Right kidney (tissue), 1 donor: ENCODE results near the gene CD79B.
"Not testable (repeated sequence)": the region's sequence is repeated elsewhere in the genome, so short reads cannot be mapped to it uniquely, and the experiment has no call there.

Experiments
- DNase-seq: peaks from one replicate; pipeline ENCODE4 v3.0.0-alpha.2; 2016

Gene CD79B

DNA sequence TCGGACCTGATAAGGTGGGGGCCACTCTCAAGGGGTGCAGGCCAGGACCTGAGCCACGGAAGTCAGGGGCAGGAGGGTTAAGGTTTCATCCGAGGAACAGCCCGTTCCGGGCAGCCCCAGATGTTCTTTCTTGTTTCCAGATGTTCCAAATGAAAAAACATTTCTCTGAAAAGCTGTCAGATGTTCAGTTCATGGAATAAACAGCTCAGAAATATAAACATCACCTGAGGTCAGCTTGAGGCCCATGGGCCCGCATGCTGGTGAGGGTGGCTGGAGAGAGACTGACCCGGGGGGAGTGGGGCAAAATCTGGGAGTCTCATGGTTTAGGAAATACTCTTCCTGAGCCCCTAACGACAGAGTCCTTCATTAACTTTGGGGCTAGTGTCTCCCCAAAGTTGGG lies 1.5 kb upstream of the CD79B start:
- DNase-seq: no peak

DNA sequence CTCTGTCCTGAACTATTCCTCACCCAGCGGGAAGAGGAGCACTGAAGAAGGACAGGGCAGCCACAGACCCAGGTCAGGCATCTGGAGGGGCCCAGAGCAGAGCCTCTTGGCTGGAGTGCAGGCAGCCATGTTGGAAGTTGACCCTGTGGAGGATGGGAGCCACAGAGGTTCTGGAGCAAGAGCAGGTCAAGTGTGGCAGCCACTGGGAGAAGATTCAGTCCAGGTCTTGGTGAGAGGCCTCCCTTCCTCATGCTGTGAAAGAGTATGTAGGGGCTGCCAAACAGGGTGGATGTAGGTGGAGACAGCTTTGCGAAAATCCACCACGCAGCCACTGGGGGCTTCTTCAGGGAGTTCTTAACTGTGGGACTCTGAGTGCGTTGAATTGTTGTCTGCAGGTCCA lies 590 bp upstream of the CD79B start:
- DNase-seq: no peak

DNA sequence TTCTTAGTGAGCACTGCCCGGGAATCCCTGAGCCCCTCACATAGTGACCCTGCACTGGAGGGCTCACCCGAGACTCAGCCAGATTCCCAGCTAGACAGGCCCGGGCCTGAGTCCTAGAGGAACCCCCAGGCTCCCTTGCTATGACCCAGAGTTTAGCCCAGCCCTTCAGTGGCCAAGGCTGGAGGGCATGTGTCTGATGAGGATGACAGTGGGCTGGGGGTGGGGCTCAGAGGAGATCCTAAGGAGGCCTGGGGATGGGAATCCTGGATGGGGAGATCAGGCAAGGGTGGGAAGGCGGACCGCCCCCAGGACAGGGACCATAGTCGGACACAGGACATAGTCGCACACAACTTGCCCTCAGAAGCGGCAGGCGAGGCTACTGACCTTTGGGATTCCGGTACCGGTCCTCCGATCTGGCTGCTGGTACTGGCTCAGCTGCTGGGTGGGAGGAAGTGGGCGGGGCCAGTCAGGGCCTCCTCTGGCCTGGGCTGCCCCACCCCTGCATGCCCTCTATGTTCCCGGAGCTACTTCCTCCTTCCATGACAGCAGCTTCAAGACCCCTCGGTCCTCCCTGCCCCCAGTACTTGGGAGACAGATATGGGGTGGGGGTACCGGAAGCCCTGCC lies 1.1 kb downstream of the CD79B start:
- DNase-seq: no peak

DNA sequence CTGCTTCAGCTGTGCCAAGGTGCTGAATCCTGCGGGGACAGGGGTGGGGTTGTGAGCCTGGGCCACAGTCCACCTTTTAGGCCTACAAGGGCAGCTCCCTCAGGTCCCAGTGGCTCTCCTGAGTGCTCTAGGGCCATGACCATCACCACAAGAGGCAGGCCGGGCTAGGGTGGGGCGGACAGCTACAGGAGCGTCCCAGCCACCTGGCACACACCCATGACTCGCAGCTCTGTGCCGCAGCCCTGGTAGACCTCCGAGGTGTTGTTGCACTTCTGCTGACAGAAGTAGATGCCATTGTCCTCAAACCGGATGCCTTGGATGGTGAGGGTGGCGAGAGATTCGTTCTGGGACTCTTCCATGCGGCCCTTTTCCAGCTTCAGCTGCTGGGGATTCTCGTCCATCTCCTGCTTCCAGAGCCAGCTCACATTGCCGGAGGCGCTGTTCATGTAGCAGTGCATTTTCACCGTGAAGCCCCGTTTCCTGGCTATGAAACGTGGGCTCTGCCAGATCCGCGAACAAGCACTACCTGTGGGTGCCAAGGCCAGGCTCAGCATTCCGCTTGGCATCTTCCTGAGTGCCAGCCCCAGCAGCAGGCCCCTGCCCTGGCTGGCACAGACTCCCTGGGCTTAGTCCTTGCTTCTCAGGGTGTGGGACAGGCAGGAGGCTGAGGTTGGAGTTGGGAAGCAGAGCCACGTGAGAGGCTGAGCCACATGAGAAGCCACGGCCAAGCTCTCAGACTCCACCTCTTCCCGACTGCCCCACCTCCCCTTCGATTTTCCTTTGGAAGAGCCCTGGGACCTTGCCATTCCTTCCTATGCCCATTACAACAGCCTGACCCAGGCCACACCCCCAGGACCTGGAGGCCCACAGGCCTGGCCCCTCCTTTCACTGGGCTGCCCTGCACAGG lies 2.0 kb downstream of the CD79B start:
- DNase-seq: no peak

DNA sequence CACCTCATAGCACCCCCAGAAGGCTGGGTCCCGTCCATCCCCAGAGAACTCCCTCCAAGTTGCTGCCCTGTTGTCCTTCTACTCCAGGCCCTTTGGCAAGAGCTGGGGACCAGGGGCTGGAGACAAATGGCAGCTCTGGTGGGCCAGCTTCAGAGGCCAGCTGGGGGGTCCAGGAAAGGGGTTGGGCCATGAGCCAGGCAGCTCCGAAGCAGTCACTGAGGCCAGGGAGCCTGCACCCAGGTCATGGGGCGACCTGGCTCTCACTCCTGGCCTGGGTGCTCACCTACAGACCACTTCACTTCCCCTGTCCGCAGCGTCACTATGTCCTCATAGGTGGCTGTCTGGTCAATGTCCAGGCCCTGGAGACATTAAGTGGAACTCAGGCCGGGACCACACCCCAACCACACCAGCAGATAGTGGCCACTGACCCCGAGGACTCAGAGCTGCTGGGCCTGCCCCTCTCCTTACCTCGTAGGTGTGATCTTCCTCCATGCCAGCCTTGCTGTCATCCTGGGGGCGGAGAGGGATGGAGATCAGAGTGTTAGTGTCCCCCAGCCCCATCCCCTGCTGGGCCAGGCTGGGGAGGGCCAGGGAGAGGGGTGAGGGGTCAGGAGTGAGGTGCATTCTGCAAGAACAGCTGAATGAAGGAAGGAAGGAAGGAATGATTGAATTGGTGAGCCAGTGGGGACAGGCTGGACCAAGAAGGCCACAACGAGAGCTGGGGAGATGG lies 3.0 kb downstream of the CD79B start:
- DNase-seq: no peak

DNA sequence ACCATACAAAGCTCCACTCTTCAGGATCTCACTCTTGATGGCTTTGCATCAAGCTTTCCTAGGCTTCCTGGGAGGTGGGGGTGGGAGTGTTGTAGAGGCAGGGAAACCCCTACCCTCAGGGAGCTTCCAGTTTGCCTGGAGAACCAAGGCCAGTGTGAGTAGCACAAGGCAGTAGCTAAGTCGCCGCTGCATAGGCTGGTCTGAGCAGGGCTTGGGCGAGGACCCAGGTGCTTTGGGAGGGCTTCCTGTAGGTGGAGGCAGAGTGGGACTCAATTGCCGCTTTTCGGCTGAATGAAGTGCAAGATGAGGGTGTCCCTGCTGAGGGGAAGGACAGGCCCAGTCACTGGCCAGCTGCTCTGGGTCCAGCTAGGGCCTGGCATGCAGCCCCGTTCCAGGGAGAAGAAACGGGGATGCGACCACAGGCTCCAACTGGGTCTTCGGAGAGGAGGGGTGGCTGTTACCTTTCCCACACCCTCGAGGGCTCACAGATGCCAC lies 3.9 kb downstream of the CD79B start:
- no peak for DNase-seq

DNA sequence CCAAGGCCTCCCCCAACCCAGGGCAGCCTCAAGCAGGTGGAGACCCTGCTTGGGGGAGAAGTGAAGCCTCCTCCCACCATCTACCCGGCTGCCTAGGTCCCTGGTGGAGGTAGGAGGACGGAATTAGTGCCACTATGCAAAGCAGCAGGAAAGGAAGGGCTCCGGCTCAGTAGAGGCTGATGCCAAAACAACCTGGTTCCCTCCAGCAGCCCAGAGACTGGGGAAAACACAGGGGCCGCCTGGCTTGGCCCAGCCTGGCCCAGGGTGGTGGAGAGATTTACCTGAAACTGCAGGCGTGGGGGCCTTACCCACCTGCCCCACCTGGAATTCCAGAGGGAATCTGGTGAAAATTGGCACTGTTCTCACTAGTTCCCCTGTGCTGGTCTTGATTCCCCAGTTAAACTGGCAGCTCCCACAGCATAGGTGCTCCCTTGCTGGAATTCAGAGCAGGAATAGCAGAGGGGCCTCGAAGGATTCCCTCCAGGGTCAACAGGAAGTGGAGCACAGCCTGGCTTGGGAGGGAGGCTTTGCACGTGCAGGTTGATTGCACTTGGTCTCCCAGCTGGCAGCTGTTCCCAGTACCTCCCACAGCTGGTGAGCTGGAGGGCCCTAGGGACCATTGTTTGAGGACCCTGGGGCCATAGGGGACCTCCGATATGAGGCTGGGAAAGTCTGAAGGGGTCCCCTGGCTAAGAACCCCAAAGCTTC lies 4.5 kb downstream of the CD79B start:
- no peak for DNase-seq

DNA sequence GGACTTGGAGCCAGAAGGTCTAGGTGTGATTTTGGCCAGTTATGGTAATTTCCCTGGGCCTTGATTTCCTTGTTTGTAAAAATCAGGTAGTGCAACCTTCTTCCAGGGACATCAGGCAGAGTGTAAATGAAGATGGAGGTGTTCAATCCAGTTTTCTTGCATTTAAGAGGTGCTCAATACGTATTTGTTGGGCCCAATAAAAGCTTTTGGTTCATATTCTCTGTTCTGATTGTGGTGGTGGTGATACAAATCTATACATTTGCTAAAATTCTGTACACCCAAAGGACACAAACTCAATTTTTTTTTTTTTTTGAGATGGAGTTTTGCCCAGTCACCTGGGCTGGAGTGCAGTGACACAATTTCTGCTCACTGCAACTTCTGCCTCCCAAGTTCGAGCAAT lies 6.0 kb downstream of the CD79B start:
- DNase-seq: no peak

DNA sequence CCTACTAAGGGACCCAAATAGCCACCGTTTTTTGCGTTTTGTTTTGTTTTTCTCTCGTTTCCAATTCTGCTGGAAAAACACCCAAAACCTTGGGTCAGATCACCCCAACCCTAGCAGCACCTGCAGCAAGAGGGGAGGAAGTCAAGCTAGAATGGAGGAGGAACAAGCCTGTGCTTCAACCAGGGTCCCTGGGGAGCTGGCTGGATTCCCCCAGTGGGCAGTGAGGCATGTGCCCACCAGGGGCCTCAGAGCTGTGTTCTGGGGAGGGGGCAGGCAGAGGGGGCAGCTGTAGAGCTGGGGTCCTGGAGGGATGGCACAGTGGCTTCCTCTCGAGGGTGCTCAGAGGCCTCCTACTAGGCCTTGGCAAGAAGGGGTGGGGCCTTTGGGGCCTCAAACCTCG lies 6.5 kb downstream of the CD79B start:
- no peak for DNase-seq

DNA sequence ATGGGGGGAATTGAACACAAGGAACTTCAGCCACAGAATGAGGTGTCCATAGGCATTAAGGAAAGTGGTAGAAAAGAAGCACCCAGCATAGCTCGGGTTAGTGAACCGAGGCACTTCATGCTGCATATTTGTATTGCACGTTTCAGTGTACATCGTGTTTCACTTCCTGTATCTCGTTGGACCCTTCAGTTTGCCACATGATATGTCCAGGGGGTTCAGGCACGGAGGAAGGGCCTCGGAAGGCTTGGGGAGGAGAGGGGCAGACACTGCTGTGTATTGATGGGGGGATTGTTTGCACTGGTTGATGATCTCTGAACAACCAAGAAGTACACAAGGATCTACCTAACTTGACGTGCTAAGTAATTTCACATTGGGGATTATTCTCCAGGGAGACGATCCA lies 9.7 kb downstream of the CD79B start:
- not testable (repeated sequence) for DNase-seq

DNA sequence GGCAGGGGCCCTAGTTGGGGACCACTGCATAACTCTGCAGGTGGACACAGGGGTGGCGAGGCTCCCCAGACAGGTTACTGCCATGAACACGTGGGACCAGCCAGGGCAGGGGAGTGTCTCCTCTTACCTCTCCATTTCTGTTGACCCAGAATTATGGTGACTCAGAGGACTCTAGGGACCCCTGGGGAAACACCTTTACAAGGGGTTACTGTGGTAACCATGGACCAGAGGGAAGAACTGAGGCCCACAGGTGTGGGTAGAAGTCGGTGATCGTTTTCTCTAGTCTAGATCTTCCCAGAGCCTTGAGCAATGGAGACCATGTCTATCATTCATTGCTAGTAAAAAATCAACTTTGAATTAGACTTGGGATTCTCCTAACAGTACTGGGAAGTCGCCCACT lies 11.4 kb downstream of the CD79B start:
- not testable (repeated sequence) for DNase-seq

DNA sequence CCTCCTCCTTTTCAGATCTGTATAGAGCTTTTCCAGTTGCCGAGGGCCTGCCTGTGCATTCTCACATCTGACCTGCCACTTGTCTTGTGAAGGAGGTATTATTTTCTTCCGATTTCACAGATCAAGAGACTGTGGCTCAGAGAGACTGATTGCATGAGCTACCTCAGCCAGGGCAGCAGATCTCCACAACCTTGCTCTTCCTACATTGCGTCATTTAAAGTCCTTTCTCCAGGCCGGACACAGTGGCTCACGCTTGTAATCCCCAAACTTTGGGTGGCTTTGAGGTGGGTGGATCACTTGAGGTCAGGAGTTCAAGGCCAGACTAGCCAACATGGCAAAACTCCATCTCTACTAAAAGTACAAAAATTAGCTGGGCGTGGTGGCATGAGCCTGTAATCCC lies 12.1 kb downstream of the CD79B start:
- not testable (repeated sequence) for DNase-seq

DNA sequence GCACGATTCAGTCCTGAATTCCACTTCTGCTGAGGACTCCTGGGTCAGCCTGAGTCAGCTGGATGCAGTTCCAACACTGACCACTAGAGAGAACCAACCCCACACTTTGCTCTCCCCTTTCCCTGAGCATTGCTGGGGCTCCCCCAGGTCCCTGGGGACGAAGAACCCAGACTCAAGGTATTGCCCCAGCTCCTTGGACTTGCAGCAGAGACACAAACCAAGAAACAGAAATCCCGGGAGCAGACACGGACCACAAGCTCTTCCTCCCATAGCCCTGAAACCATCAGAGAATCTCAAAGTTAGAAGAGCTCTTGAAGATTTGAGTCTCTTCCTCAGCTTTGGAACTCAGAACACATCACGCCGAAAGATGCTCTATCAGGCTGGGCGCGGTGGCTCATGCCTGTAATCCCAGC lies 12.8 kb downstream of the CD79B start:
- DNase-seq: peak; percentile 61

DNA sequence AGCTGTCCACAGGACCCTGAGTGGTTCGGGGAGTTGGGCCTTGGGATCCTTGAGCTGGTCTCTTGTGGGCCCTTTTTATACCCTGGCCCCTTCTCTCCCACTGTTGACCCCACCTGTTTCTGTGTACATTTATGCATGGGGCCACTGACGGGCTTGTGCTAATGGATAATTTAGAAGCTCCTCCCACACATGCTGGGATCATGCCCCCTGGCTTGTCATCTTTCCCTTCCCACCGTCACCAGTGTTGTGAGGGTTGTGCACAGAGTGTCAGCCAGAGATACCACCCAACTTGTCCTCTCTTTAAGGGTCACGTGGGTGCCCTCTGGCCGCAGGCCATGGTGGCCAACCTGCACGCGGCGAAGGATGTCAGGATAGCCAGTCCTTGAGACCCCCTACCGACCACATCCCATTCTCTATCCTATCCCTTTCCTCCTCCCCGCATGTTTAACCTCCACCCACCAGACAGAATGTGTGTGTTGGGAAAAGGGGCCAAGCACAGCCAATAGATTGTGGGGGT lies 13.3 kb downstream of the CD79B start, which contains the start of gene GH1:
Gene GH1, minus strand, starts transcription at position 51 of the 517 bp plus-strand sequence. CDS start 63 bp downstream, outside the sequence.
- DNase-seq: not testable (repeated sequence)

DNA sequence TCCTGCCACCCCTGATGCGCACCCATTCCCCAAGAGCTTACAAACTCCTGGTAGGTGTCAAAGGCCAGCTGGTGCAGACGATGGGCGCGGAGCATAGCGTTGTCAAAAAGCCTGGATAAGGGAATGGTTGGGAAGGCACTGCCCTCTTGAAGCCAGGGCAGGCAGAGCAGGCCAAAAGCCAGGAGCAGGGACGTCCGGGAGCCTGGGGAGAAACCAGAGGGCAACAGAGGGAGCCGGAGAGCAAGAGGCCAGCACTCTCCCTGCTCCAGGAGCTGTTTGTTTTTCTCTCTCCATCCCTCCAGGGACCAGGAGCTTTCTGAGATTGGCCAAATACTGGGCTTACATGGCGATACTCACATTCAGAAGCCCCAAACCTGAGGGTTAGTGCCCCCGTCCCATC lies 13.8 kb downstream of the CD79B start:
- no peak for DNase-seq

DNA sequence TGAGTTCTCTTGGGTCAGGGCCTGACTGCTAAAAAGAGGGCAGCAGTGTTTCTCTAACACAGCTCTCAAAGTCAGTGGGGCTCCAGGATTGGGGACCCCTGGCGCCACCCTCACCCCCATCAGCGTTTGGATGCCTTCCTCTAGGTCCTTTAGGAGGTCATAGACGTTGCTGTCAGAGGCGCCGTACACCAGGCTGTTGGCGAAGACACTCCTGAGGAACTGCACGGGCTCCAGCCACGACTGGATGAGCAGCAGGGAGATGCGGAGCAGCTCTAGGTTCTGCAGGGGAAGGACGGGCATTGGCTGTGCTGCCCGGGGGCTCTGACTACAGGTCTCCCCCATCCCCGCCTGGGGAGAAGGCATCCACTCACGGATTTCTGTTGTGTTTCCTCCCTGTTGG lies 14.5 kb downstream of the CD79B start:
- no peak for DNase-seq

DNA sequence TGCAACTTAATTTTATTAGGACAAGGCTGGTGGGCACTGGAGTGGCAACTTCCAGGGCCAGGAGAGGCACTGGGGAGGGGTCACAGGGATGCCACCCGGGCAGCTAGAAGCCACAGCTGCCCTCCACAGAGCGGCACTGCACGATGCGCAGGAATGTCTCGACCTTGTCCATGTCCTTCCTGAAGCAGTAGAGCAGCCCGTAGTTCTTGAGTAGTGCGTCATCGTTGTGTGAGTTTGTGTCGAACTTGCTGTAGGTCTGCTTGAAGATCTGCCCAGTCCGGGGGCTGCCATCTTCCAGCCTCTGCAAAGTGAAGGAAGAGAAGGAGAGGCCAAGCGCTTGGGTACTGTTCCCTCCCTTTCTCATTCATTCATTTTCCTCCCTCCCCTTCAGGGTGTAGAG lies 14.9 kb downstream of the CD79B start:
- DNase-seq: not testable (repeated sequence)

DNA sequence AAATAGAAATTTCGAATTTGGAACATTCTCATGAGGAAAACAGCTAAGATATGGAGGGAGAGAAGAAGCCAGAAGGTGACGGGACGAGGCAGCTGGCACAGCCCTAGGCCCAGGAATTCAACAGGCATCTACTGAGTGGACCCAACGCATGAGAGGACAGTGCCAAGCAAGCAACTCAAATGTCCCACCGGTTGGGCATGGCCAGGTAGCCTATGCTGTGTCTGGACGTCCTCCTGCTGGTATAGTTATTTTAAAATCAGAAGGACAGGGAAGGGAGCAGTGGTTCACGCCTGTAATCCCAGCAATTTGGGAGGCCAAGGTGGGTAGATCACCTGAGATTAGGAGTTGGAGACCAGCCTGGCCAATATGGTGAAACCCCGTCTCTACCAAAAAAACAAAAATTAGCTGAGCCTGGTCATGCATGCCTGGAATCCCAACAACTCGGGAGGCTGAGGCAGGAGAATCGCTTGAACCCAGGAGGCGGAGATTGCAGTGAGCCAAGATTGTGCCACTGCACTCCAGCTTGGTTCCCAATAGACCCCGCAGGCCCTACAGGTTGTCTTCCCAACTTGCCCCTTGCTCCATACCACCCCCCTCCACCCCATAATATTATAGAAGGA lies 15.5 kb downstream of the CD79B start:
- no peak for DNase-seq

DNA sequence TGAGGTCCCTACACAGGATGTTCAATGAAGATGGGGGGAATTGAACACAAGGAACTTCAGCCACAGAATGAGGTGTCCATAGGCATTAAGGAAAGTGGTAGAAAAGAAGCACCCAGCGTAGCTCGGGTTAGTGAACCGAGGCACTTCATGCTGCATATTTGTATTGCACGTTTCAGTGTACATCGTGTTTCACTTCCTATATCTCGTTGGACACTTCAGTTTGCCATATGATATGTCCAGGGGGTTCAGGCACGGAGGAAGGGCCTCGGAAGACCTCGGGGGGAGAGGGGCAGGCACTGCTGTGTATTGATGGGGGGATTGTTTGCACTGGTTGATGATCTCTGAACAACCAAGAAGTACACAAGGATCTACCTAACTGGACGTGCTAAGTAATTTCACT lies 16.4 kb downstream of the CD79B start:
- not testable (repeated sequence) for DNase-seq

DNA sequence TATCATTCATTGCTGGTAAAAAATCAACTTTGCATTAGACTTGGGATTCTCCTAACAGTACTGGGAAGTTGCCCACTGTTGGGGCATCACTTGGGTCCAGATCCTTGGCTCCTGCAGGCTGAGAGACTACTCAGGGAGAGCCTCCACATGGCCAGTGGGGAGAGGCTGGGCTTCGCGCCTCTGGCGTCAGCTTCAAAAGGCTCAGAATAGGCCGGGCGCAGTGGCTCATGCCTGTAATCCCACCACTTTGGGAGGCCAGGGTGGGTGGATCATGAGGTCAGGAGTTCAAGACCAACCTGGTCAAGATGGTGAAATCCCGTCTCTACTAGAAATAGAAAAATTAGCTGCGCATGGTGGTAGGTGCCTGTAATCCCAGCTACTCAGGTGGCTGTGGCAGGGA lies 17.7 kb downstream of the CD79B start:
- no peak for DNase-seq

DNA sequence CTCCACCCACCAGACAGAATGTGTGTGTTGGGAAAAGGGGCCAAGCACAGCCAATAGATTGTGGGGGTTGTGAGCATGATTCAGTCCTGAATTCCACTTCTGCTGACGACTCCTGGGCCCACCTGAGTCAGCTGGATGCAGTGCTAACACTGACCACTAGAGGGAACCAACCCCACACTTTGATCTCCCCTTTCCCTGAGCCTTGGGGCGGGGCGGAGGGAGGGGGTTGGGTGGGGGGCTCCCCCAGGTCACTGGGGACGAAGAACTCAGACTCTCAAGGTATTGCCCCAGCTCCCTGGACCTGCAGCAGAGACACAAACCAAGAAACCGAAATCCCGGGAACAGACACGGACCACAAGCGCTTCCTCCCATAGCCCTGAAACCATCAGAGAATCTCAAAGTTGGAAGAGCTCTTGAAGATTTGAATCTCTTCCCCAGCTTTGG lies 20.5 kb downstream of the CD79B start:
- peak; percentile 25 for DNase-seq
